H1 (cell line): ENCODE results near the gene SV2C. TPM values are rescaled to one million over a fixed set of nuclear protein-coding genes. Genes with fewer than 3 reads are reported as not detected.

ENCODE experiments used
- CTCF ChIA-PET: fragments of 300-600 bp; sonication (Branson Sonifier 250); formaldehyde crosslinking; loops from one replicate; lab custom pipeline; 2021; ENCODE audit not compliant: partially characterized antibody; lab: Charles Lee
- POLR2A ChIA-PET: fragments of 300-600 bp; sonication (Branson Sonifier 250); formaldehyde crosslinking; loops from one replicate; lab custom pipeline; 2021; ENCODE audit warnings: inconsistent platforms; ENCODE audit not compliant: partially characterized antibody; lab: Charles Lee
- DNase-seq, 2 experiments: peaks; one replicate each; pipeline versions ENCODE4 v3.0.0 to v3.0.0-alpha.2; 2010 to 2022; ENCODE audit warnings: low spot score in 2 of 2, low read depth in 1 of 2, mixed read lengths in 1 of 2
- FAIRE-seq: peaks from 2 replicates; lab custom pipeline; 2011; peaks lifted over from hg19 to GRCh38; lab: Jason Lieb, UNC
- H2AFZ ChIP-seq: 2 replicates; pipeline ENCODE4 v1.8.1; 2012; ENCODE audit warnings: low read length, inconsistent platforms
- H2AK5ac ChIP-seq: 2 replicates; pipeline ENCODE4 v1.6.1; 2013; ENCODE audit warnings: low read depth, low read length
- H2BK120ac ChIP-seq: replicated peaks from 2 replicates; pipeline ENCODE3; 2013; ENCODE audit warnings: low read depth, low read length, inconsistent platforms
- H2BK12ac ChIP-seq: 2 replicates; pipeline ENCODE4 v1.6.1; 2013; ENCODE audit warnings: low read depth, low read length
- H2BK15ac ChIP-seq: 2 replicates; pipeline ENCODE4 v1.6.1; 2013; ENCODE audit warnings: low read length
- H2BK20ac ChIP-seq: 2 replicates; pipeline ENCODE4 v1.6.1; 2013; ENCODE audit warnings: low read length
- H2BK5ac ChIP-seq: 2 replicates; pipeline ENCODE4 v1.6.1; 2013; ENCODE audit warnings: low read depth, low read length
- H3K14ac ChIP-seq: 2 replicates; pipeline ENCODE4 v1.6.1; 2013; ENCODE audit warnings: inconsistent platforms; ENCODE audit not compliant: insufficient read length
- H3K18ac ChIP-seq: 2 replicates; pipeline ENCODE4 v1.6.1; 2013; ENCODE audit warnings: low read length; ENCODE audit errors: extremely low read depth
- H3K23ac ChIP-seq: 2 replicates; pipeline ENCODE4 v1.6.1; 2013; ENCODE audit warnings: inconsistent platforms; ENCODE audit not compliant: insufficient read length
- H3K23me2 ChIP-seq: 2 replicates; pipeline ENCODE4 v1.6.1; 2013; ENCODE audit warnings: low read depth, low read length
- H3K27ac ChIP-seq: 2 replicates; pipeline ENCODE4 v1.6.1; 2011; ENCODE audit warnings: low read depth, low read length, inconsistent platforms
- H3K27me3 ChIP-seq, 4 experiments: replicated peaks in 1 of 4; 1 replicate in 1 of 4; 2 replicates in 3 of 4; pipeline versions ENCODE4 v1.6.1 to v1.8.1; 2011 to 2013; ENCODE audit warnings: low read length in 3 of 4, mild to moderate bottlenecking in 3 of 4, inconsistent platforms in 2 of 4, mixed read lengths in 2 of 4, moderate library complexity in 1 of 4; ENCODE audit not compliant: control insufficient read depth in 3 of 4, insufficient read depth in 3 of 4; ENCODE audit errors: extremely low read depth in 1 of 4
- H3K36me3 ChIP-seq, 4 experiments: 2 replicates each; pipeline versions ENCODE4 v1.6.1 to v1.8.1; 2011 to 2013; ENCODE audit warnings: mild to moderate bottlenecking in 4 of 4, low read length in 3 of 4, moderate library complexity in 2 of 4, control low read depth in 1 of 4, inconsistent platforms in 1 of 4; ENCODE audit not compliant: insufficient read depth in 4 of 4, control insufficient read depth in 2 of 4
- H3K4ac ChIP-seq: replicated peaks from 2 replicates; pipeline ENCODE3; 2013; ENCODE audit warnings: low read length, low read depth, mixed read lengths, inconsistent platforms; ENCODE audit not compliant: insufficient read length
- H3K4me1 ChIP-seq, 4 experiments: replicated peaks in 1 of 4; 1 replicate in 1 of 4; 2 replicates in 3 of 4; pipeline versions ENCODE4 v1.6.1 to v1.8.1; 2011 to 2013; ENCODE audit warnings: low read length in 3 of 4, inconsistent platforms in 2 of 4, mixed read lengths in 1 of 4; ENCODE audit not compliant: insufficient read depth in 4 of 4, control insufficient read depth in 3 of 4
- H3K4me2 ChIP-seq, 2 experiments: 2 replicates each; pipeline versions ENCODE4 v1.6.1 to v1.8.1; 2011 to 2013; ENCODE audit warnings: low read depth in 2 of 2, low read length in 2 of 2, control low read depth in 1 of 2, inconsistent platforms in 1 of 2, mild to moderate bottlenecking in 1 of 2; ENCODE audit not compliant: insufficient read depth in 1 of 2
- H3K4me3 ChIP-seq, 4 experiments: fragments of 200-600, 300-600 bp in 1 of 4; sonication (generic), shearing (Covaris generic), sonication (Bioruptor Twin) in 1 of 4; 2 replicates each; pipeline versions ENCODE4 v1.5.1 to v1.8.1; 2011 to 2016; ENCODE audit warnings: low read length in 4 of 4, low read depth in 3 of 4, control low read depth in 2 of 4, inconsistent platforms in 2 of 4, mild to moderate bottlenecking in 2 of 4, mixed read lengths in 1 of 4, moderate library complexity in 1 of 4; ENCODE audit not compliant: insufficient read depth in 2 of 4; ENCODE audit errors: extremely low read depth in 1 of 4
- H3K56ac ChIP-seq: replicated peaks from 2 replicates; pipeline ENCODE3; 2013; ENCODE audit warnings: low read depth, mild to moderate bottlenecking, mixed read lengths, low read length, inconsistent platforms; ENCODE audit not compliant: insufficient read length
- H3K79me1 ChIP-seq: 2 replicates; pipeline ENCODE4 v1.6.1; 2013; ENCODE audit warnings: low read depth, low read length, control low read depth
- H3K79me2 ChIP-seq, 2 experiments: 2 replicates each; pipeline versions ENCODE4 v1.6.1 to v1.8.1; 2012 to 2013; ENCODE audit warnings: low read length in 2 of 2, mild to moderate bottlenecking in 2 of 2, inconsistent platforms in 1 of 2; ENCODE audit not compliant: insufficient read depth in 2 of 2, control insufficient read depth in 1 of 2
- H3K9ac ChIP-seq, 4 experiments: replicated peaks in 1 of 4; 1 replicate in 1 of 4; 2 replicates in 3 of 4; pipeline versions ENCODE4 v1.6.1 to v1.8.1; 2011 to 2013; ENCODE audit warnings: low read depth in 3 of 4, low read length in 3 of 4, control low read depth in 2 of 4, mild to moderate bottlenecking in 2 of 4, moderate library complexity in 2 of 4, inconsistent platforms in 1 of 4; ENCODE audit errors: extremely low read depth in 1 of 4
- H3K9me3 ChIP-seq, 2 experiments: 2 replicates each; pipeline versions ENCODE4 v1.6.1 to v1.8.1; 2012 to 2013; ENCODE audit warnings: mild to moderate bottlenecking in 2 of 2, moderate library complexity in 2 of 2, control low read depth in 1 of 2, inconsistent platforms in 1 of 2, low read depth in 1 of 2, low read length in 1 of 2, mixed read lengths in 1 of 2; ENCODE audit not compliant: insufficient read depth in 2 of 2
- H4K20me1 ChIP-seq, 2 experiments: replicated peaks in 1 of 2; 2 replicates each; pipeline versions ENCODE3 to v1.8.1; 2011 to 2013; ENCODE audit warnings: inconsistent platforms in 2 of 2, low read length in 2 of 2, mild to moderate bottlenecking in 1 of 2; ENCODE audit not compliant: insufficient read depth in 2 of 2, control insufficient read depth in 1 of 2
- H4K5ac ChIP-seq: 2 replicates; pipeline ENCODE4 v1.6.1; 2013; ENCODE audit warnings: low read length, low read depth, mixed read lengths, inconsistent platforms; ENCODE audit not compliant: insufficient read length
- H4K8ac ChIP-seq: 2 replicates; pipeline ENCODE4 v1.8.0; 2013; ENCODE audit warnings: mild to moderate bottlenecking, moderate library complexity, low read length, inconsistent platforms; ENCODE audit not compliant: insufficient read depth; ENCODE audit errors: extremely low read depth
- H4K91ac ChIP-seq: replicated peaks from 2 replicates; pipeline ENCODE3; 2013; ENCODE audit warnings: low read length, mixed read lengths, inconsistent platforms; ENCODE audit not compliant: insufficient read length
- CEBPB ChIP-seq: IDR thresholded peaks from 2 replicates; pipeline ENCODE4 v1.6.1; 2012; ENCODE audit warnings: low read depth, low read length
- CHD2 ChIP-seq: IDR thresholded peaks from 2 replicates; pipeline ENCODE4 v1.6.1; 2012; ENCODE audit warnings: low read length, improper control_type of control experiment
- NRF1 ChIP-seq: IDR thresholded peaks from 2 replicates; pipeline ENCODE4 v1.6.1; 2011; ENCODE audit warnings: mild to moderate bottlenecking, low read depth, low read length, improper control_type of control experiment
- POLR2AphosphoS5 ChIP-seq: IDR thresholded peaks from 2 replicates; pipeline ENCODE4 v1.6.1; 2011; ENCODE audit warnings: low read depth, low read length
- POU5F1 ChIP-seq: IDR thresholded peaks from 2 replicates; pipeline ENCODE4 v1.6.1; 2011; ENCODE audit warnings: low read depth, mild to moderate bottlenecking, low read length, moderate library complexity
- RNF2 ChIP-seq: fragments of 200-900, 300-1000 bp; sonication (generic); IDR thresholded peaks from 2 replicates; pipeline ENCODE4 v1.7.1; 2016; ENCODE audit warnings: borderline replicate concordance, low read depth, mild to moderate bottlenecking, antibody characterized with exemption, low read length; ENCODE audit not compliant: poor library complexity, severe bottlenecking; ENCODE audit errors: missing control alignments
- SIX5 ChIP-seq: IDR thresholded peaks from 2 replicates; pipeline ENCODE4 v1.6.1; 2011; ENCODE audit warnings: mild to moderate bottlenecking, low read depth, low read length
- TAF1 ChIP-seq: IDR thresholded peaks from 2 replicates; pipeline ENCODE4 v1.6.1; 2011; ENCODE audit warnings: mild to moderate bottlenecking, low read depth, low read length
- USF2 ChIP-seq: IDR thresholded peaks from 2 replicates; pipeline ENCODE4 v1.6.1; 2011; ENCODE audit warnings: low read length, improper control_type of control experiment
- YY1 ChIP-seq: IDR thresholded peaks from 2 replicates; pipeline ENCODE4 v1.6.1; 2011; ENCODE audit warnings: low read depth, mild to moderate bottlenecking, low read length
- WGBS, 2 experiments: shearing (Covaris generic) in 1 of 2; methylation state at CpG; one replicate each; pipeline versions ENCODE4 v1.1.6 to v1.1.7; 2013 to 2015; ENCODE audit warnings: low lambda C conversion rate in 2 of 2, mixed read lengths in 2 of 2, inconsistent platforms in 1 of 2, low coverage in 1 of 2, missing lambda C conversion rate in 1 of 2; ENCODE audit not compliant: insufficient replicate concordance in 2 of 2, insufficient coverage in 1 of 2, insufficient read length in 1 of 2; ENCODE audit errors: extremely low coverage in 1 of 2, missing lambda C conversion rate in 1 of 2; 5-methylcytosine and 5-hydroxymethylcytosine counted together
- polyA plus RNA-seq, 7 experiments: library from polyadenylated mRNA; depleted of rRNA in 3 of 7; stranded (reverse) in 5 of 7; unstranded in 2 of 7; fragments of >200 nt in 5 of 7; fragments of 200-250 nt in 2 of 7; gene quantifications; 1 replicate in 5 of 7; 2 replicates in 1 of 7; 4 replicates in 1 of 7; pipeline versions ENCODE4 v1.2.1 to v1.2.3, GENCODE V29; 2011 to 2013; ENCODE audit warnings: missing spikeins in 2 of 7, mixed read lengths in 2 of 7
- total RNA-seq: library from RNA; stranded (reverse); fragmentation: NEBNext Ultra II Directional; extraction: Animal tissue kit (Norgen Biotek cat#: 25700); gene quantifications from 2 replicates; pipeline ENCODE4 v1.2.1, GENCODE V29; 2021

The SV2C gene
- total and polyA plus RNA-seq, 2 of the 8 experiments (the other 6 are each of a cell fraction or from before 2014, with no cell fraction given) = 0.08 to 0.24 TPM

GRCh38 chr5:76083555-76084495 is 642 bp downstream of the SV2C start:
- H3K4me2 ChIP-seq = peak overlapping the region; percentile 73 to 91
- H3K23ac ChIP-seq = no peak overlapping the region
- no peaks in the 10 kb centered on the region for H4K20me1 ChIP-seq
- H3K9ac ChIP-seq = peak overlapping the region in 1 of 4 experiments; percentile 10; a peak in 2 of 7 replicates
- no peak overlapping the region for H3K14ac ChIP-seq
- no peak overlapping the region; the same call in 1 of the 2 replicates for H2BK12ac ChIP-seq
- no peak overlapping the region for H2BK5ac ChIP-seq
- H3K23me2 ChIP-seq = peaks cover 26% of the 10 kb centered on the region
- H3K9me3 ChIP-seq = no peaks in the 10 kb centered on the region
- peak overlapping the region; percentile 62 for H4K8ac ChIP-seq
- ChIA-PET CTCF (interaction anchor here (0.7 to 2.0 kb wide), 7 partner anchors 10 to 348 kb away, joined by 3 to 7 read pairs (median 3); no protein-coding TSS in a partner anchor), POLR2A (interaction anchor here (0.7 kb wide), 1 partner anchor 690 kb away, joined by 3 read pairs; no protein-coding TSS in a partner anchor)
- H3K79me2 ChIP-seq = no peaks in the 10 kb centered on the region
- H3K27me3 ChIP-seq = peaks cover 30 to 67% (median 55%) of the 10 kb centered on the region in 4 experiments
- H2BK20ac ChIP-seq = no peak overlapping the region
- no peak overlapping the region for H3K27ac ChIP-seq
- H4K5ac ChIP-seq = no peak overlapping the region
- DNase-seq = peak in 1 of 2 experiments; percentile 74
- no peak overlapping the region for H3K56ac ChIP-seq
- H3K18ac ChIP-seq = peak overlapping the region; percentile 25
- H2BK15ac ChIP-seq = no peak overlapping the region
- no peaks in the 10 kb centered on the region for H3K79me1 ChIP-seq
- 0 out of 2 replicates have a peak overlapping the region, but pooled peaks have one; percentile 66 for H2AFZ ChIP-seq
- peaks cover 0 to 10% (median 6%) of the 10 kb centered on the region in 4 experiments; a peak in 6 of 7 replicates for H3K4me1 ChIP-seq
- FAIRE-seq = no peak
- no peaks in the 10 kb centered on the region for H3K36me3 ChIP-seq
- WGBS, 2 experiments = 4% methylated on average over 42 of the region's 50 CpGs; no CpG with 5 or more reads in 1 of the 2 experiments
- H2AK5ac ChIP-seq = no peak overlapping the region
- H3K4ac ChIP-seq = no peak overlapping the region
- H3K4me3 ChIP-seq = peak overlapping the region; percentile 49 to 74 (median 56)
- H4K91ac ChIP-seq = no peak overlapping the region
- H2BK120ac ChIP-seq = no peak overlapping the region
- TF ChIP-seq POLR2AphosphoS5 (no peak), RNF2 (peak; percentile 21), POU5F1 (no peak), CHD2 (no peak), TAF1 (no peak), YY1 (no peak), USF2 (no peak), CEBPB (no peak), SIX5 (no peak), NRF1 (no peak)
